Endothelial cell of umbilical vein (primary cell): ENCODE results near the gene QPCT. TPM values are rescaled to one million over a fixed set of nuclear protein-coding genes. Genes with fewer than 3 reads are reported as not detected.

Source experiments
- BruUV-seq: library from RNA; stranded (reverse); fragments of 400-500 nt; replicated peaks from 2 replicates; lab custom pipeline; 2021; lab: Mats Ljungman, UMichigan
- CTCF ChIA-PET: fragments of 300-600, 350-600 bp; sonication (Branson Sonifier 250); formaldehyde crosslinking; loops from one replicate; lab custom pipeline; 2021; ENCODE audit warnings: antibody characterized with exemption, inconsistent platforms; lab: Charles Lee
- POLR2A ChIA-PET: fragments of 300-600, 350-600 bp; sonication (Branson Sonifier 250); formaldehyde crosslinking; loops from one replicate; lab custom pipeline; 2021; ENCODE audit warnings: antibody characterized with exemption, inconsistent platforms; lab: Charles Lee
- DNase-seq: peaks from one replicate; pipeline ENCODE4 v3.0.0-alpha.2; 2011; ENCODE audit warnings: low read depth, low spot score
- FAIRE-seq: peaks from 2 replicates; lab custom pipeline; 2011; peaks lifted over from hg19 to GRCh38; lab: Jason Lieb, UNC
- H2AFZ ChIP-seq: 2 replicates; pipeline ENCODE4 v1.6.0; 2012; ENCODE audit warnings: low read depth, low read length, control low read depth, inconsistent platforms
- H3K27ac ChIP-seq: 2 replicates; pipeline ENCODE4 v1.5.1; 2011; ENCODE audit warnings: low read depth, mild to moderate bottlenecking, control low read depth, low read length, moderate library complexity; ENCODE audit not compliant: insufficient read depth
- H3K27me3 ChIP-seq, 2 experiments: 2 replicates each; pipeline versions ENCODE4 v1.6.0 to v1.6.1; 2011; ENCODE audit warnings: low read length in 2 of 2, mixed read lengths in 1 of 2; ENCODE audit not compliant: control insufficient read depth in 2 of 2, insufficient read depth in 2 of 2
- H3K36me3 ChIP-seq, 2 experiments: 2 replicates in 1 of 2; 3 replicates in 1 of 2; pipeline ENCODE4 v1.5.1; 2011; ENCODE audit warnings: low read length in 2 of 2, mild to moderate bottlenecking in 1 of 2, moderate library complexity in 1 of 2; ENCODE audit not compliant: control insufficient read depth in 2 of 2, insufficient read depth in 2 of 2; ENCODE audit errors: extremely low read depth in 1 of 2
- H3K4me1 ChIP-seq: 3 replicates; pipeline ENCODE4 v1.5.1; 2011; ENCODE audit warnings: mild to moderate bottlenecking, low read length; ENCODE audit not compliant: control insufficient read depth, insufficient read depth; ENCODE audit errors: extremely low read depth
- H3K4me2 ChIP-seq: 2 replicates; pipeline ENCODE4 v1.6.1; 2011; ENCODE audit warnings: low read length, control low read depth, mixed read lengths; ENCODE audit not compliant: insufficient read depth
- H3K4me3 ChIP-seq, 3 experiments: fragments of 200-600 bp in 1 of 3; sonication (generic), shearing (Covaris generic) in 1 of 3; replicated peaks in 1 of 3; 2 replicates each; pipeline ENCODE4 v1.5.1; 2011 to 2016; ENCODE audit warnings: control low read depth in 3 of 3, low read length in 3 of 3, mild to moderate bottlenecking in 2 of 3, inconsistent platforms in 1 of 3, low read depth in 1 of 3, moderate library complexity in 1 of 3; ENCODE audit not compliant: insufficient read depth in 1 of 3
- H3K79me2 ChIP-seq: 2 replicates; pipeline ENCODE4 v1.6.0; 2012; ENCODE audit warnings: low read length, inconsistent platforms; ENCODE audit not compliant: control insufficient read depth, insufficient read depth
- H3K9ac ChIP-seq: replicated peaks from 2 replicates; pipeline ENCODE3; 2011; ENCODE audit warnings: low read length, control low read depth; ENCODE audit not compliant: insufficient read depth; ENCODE audit errors: extremely low read depth
- H3K9me1 ChIP-seq: replicated peaks from 3 replicates; pipeline ENCODE4 v1.6.0; 2011; ENCODE audit warnings: mild to moderate bottlenecking, low read length; ENCODE audit not compliant: control insufficient read depth, insufficient read depth; ENCODE audit errors: extremely low read depth
- H3K9me3 ChIP-seq: replicated peaks from 2 replicates; pipeline ENCODE4 v1.5.1; 2012; ENCODE audit warnings: low read length, inconsistent platforms; ENCODE audit not compliant: control insufficient read depth, insufficient read depth
- H4K20me1 ChIP-seq: replicated peaks from 2 replicates; pipeline ENCODE3; 2011; ENCODE audit warnings: mild to moderate bottlenecking, low read length; ENCODE audit not compliant: control insufficient read depth, insufficient read depth; ENCODE audit errors: extremely low read depth
- CTCF ChIP-seq, 2 donors: IDR thresholded peaks; 1 replicate in 1 of 2; 2 replicates in 1 of 2; pipeline ENCODE4 v1.5.1; 2011; ENCODE audit warnings: low read length in 2 of 2, mild to moderate bottlenecking in 2 of 2, moderate library complexity in 2 of 2, control low read depth in 1 of 2, inconsistent platforms in 1 of 2, low read depth in 1 of 2; ENCODE audit not compliant: insufficient read depth in 1 of 2; ENCODE audit errors: extremely low read depth in 1 of 2
- EZH2 ChIP-seq: IDR thresholded peaks from 2 replicates; pipeline ENCODE4 v1.6.1; 2012; ENCODE audit warnings: borderline replicate concordance, low read depth, mild to moderate bottlenecking, moderate library complexity, low read length, inconsistent platforms; ENCODE audit not compliant: severe bottlenecking
- FOS ChIP-seq: IDR thresholded peaks from 2 replicates; pipeline ENCODE4 v1.6.1; 2011; ENCODE audit warnings: mild to moderate bottlenecking, low read length, moderate library complexity, borderline replicate concordance; ENCODE audit not compliant: insufficient read depth
- GATA2 ChIP-seq: IDR thresholded peaks from 2 replicates; pipeline ENCODE4 v1.7.0; 2011; ENCODE audit warnings: low read depth, mild to moderate bottlenecking, moderate library complexity, mixed read lengths, low read length; ENCODE audit not compliant: insufficient read length, insufficient read depth
- JUN ChIP-seq: IDR thresholded peaks from 2 replicates; pipeline ENCODE4 v1.6.1; 2011; ENCODE audit warnings: borderline replicate concordance, low read depth; ENCODE audit not compliant: insufficient read length, insufficient read depth
- MAX ChIP-seq: IDR thresholded peaks from 2 replicates; pipeline ENCODE4 v1.6.1; 2011; ENCODE audit not compliant: insufficient read depth, insufficient read length
- MYC ChIP-seq: IDR thresholded peaks from one replicate; pipeline ENCODE4 v1.6.1; 2011; ENCODE audit warnings: mild to moderate bottlenecking, low read depth, low read length
- POLR2A ChIP-seq: IDR thresholded peaks from 2 replicates; pipeline ENCODE4 v1.6.1; 2012; ENCODE audit warnings: low read depth, mild to moderate bottlenecking, control low read depth, low read length
- POLR2AphosphoS5 ChIP-seq: IDR thresholded peaks from 2 replicates; pipeline ENCODE4 v1.6.1; 2012; ENCODE audit warnings: low read depth, mild to moderate bottlenecking, control low read depth, low read length, moderate library complexity; ENCODE audit not compliant: insufficient read depth
- dilution Hi-C: fragments of 300-500 bp; cut with MboI; formaldehyde crosslinking; loops from one replicate; pipeline ENCODE4 v1.15.0; 2019; ENCODE audit warnings: low sequenced_read_pairs; ENCODE audit not compliant: extremely low pct_ligation_motif_present
- intact Hi-C: fragments of 100-400 bp; cut with micrococcal nuclease; formaldehyde crosslinking; loops from one replicate; pipeline ENCODE4 v1.10.0; 2022
- polyA plus RNA-seq, 4 experiments: library from polyadenylated mRNA; depleted of rRNA in 3 of 4; stranded (reverse) in 3 of 4; unstranded in 1 of 4; fragments of >200 nt; gene quantifications; 2 replicates each; pipeline versions ENCODE4 v1.2.1 to v1.2.3, GENCODE V29; 2011 to 2012; ENCODE audit warnings: missing spikeins in 1 of 4
- total RNA-seq: library from RNA; stranded (reverse); gene quantifications from 2 replicates; pipeline ENCODE4 v1.2.3, GENCODE V29; 2021

The QPCT gene
- total and polyA plus RNA-seq, 2 donors (not counting 3 experiments of a cell fraction or from before 2014, with no cell fraction given): 12.8 to 17.2 TPM

DNA sequence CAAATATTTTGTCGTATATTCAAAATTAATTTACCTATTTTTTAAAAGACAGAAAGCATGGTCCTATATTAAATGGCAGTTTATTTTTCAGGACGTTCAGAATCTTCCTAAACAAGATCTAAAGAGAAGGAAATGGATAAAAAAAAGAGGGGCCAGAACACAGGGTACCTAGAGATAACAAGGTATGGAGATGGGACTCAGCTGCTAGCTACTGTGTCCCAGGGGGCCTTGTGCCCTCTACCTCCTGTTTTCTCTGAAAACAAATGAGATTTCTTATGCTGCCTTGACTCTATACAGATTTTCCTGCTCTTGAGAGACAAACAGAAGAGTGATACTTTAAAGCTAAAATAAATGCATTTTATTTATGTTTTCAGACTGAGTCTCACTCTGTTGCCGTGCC is 29.1 kb upstream of the QPCT start:
- Histone ChIP-seq H3K79me2 (peaks cover 96% of the 10 kb centered on the region), H3K4me3 (no peak overlapping the region), H3K9me1 (no peaks in the 10 kb centered on the region), H3K9ac (no peak overlapping the region), H3K4me1 (no peaks in the 10 kb centered on the region), H3K36me3 (peaks cover 1 to 5% of the 10 kb centered on the region in 2 experiments), H3K27me3 (no peaks in the 10 kb centered on the region), H3K27ac (no peak overlapping the region), H2AFZ (no peak overlapping the region), H3K9me3 (no peaks in the 10 kb centered on the region), H3K4me2 (no peak overlapping the region), H4K20me1 (peaks cover 8% of the 10 kb centered on the region)
- dilution Hi-C loops: no loop called here
- no TSS peak for BruUV-seq
- ChIA-PET CTCF (interaction anchor here (0.6 kb wide), 1 partner anchor 58 kb away, joined by 3 read pairs; no protein-coding TSS in a partner anchor), POLR2A (no interaction called here)
- DNase-seq (no peak), FAIRE-seq (no peak)
- intact Hi-C loops: no loop called here
- TF ChIP-seq GATA2: no peak
- TF ChIP-seq MAX: no peak
- TF ChIP-seq CTCF (IDR thresholded peaks at IDR 0.05; ENCODE audit: extremely low read depth in 1 of 2, insufficient read depth in 1 of 2, low read depth in 1 of 2, low read length in 2 of 2): no peak
- no peak for TF ChIP-seq JUN
- TF ChIP-seq FOS: no peak
- no peak for TF ChIP-seq POLR2AphosphoS5
- no peak for TF ChIP-seq POLR2A
- TF ChIP-seq MYC: no peak
- TF ChIP-seq EZH2: no peak
